Putamen (tissue), 1 donor: ENCODE measurements around the gene KIF13A.
"Not testable (repeated sequence)": the region's sequence is repeated elsewhere in the genome, so short reads cannot be mapped to it uniquely, and the experiment has no call there.

Source experiments
- DNase-seq: peaks from one replicate; pipeline ENCODE4 v3.0.0-alpha.2; 2016; ENCODE audit warnings: low spot score

Gene KIF13A

GRCh38 chr6:17870300-17871188, 116.9 kb downstream of the KIF13A start:
- DNase-seq, result no peak

- DNase-seq, result no peak
Measured at GRCh38 chr6:17869753-17870050, 117.7 kb downstream of the KIF13A start.

GRCh38 chr6:17869010-17869752, 118.3 kb downstream of the KIF13A start:
- peak; percentile 82 for DNase-seq

GRCh38 chr6:17867880-17868279, 119.6 kb downstream of the KIF13A start:
- no peak for DNase-seq

DNA sequence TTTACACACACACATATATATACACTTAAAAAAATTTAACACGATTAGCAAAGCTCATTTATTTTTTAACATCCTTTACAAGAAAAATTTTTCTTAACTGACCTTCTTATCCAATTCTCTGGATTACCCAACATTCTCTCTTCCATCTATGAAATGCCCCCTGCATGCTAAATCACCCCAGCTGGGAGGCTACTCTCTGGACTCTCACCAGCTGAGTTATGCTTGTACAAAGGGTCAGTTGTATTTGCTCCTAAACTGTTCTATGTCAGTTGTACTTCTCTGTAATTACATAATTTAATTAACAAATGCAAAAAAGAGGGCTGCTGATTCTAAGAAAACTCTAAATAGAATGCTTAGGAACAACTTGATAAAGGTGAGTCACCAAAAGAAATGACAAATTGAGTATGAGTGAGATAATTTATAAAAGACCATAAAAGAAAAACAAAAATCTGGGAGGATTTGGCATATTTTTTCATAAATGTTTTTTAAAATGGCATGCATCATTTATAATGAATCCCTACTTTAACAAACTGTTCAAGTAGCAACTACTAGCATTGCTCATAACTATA, 120.5 kb downstream of the KIF13A start:
- peak; percentile 90 for DNase-seq

- DNase-seq, result peak; percentile 72
Measured at GRCh38 chr6:17865798-17866725, 121.4 kb downstream of the KIF13A start.

DNA sequence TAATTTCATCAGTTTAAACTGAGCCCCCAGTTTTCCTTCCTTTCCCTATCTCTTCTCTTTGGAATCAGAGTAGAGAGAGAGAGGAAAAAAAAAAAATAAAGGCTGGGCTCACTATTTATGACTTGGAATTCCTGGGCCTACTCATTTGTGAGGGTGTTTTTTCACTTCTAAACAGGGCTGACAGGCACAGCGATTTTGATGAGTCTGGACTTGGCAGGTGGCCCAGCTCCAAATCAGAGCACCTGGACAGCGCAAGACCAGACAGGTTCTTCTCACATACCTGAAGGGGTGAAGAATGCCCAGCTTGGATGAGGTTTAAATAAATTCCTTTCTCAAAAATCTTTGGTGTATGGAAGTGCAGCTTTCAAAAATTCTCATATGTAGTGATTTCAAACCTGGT, 122.2 kb downstream of the KIF13A start:
- no peak for DNase-seq

- DNase-seq, result peak; percentile 82
Measured at GRCh38 chr6:17863901-17864754, 123.3 kb downstream of the KIF13A start.

GRCh38 chr6:17861361-17861760, 126.1 kb downstream of the KIF13A start:
- no peak for DNase-seq

GRCh38 chr6:17859846-17860245, 127.6 kb downstream of the KIF13A start:
- no peak for DNase-seq

DNA sequence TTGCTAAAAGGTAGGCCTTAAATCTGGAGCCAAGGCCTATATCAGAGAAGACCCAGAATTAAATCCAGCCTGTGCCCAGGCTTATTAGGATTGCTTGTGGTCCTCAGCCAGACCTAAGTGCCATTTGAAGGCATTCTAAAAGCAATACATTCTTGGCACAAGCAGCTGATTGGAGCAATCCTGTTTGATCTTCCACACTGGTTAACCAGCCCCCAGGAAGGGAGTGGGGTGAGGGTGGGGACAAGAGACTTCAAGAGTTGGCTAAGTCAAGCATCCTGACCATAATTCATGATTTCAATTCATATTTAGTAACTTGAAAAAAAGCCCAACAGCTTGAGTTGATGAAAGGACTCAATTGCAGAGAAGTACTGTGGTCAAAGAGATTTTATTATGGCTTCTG, 128.9 kb downstream of the KIF13A start:
- DNase-seq, result no peak

DNA sequence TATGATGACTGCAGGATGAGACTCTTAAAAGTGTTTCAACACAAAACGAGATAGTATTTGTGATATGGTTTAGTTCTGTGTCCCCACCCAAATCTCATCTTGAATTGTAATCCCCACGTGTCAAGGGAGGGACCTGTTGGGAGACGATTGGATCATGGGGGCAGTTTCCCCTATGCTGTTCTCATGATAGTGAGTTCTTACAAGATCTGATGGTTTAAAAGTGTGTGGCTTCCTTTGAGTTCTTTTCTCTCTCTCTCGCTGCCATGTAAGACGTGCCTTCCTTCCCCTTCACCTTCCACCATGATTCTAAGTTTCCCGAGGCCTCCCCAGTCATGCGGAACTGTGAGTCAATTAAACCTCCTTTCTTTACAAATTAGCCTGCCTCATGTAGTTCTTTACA, 130.2 kb downstream of the KIF13A start:
- not testable (repeated sequence) for DNase-seq

DNA sequence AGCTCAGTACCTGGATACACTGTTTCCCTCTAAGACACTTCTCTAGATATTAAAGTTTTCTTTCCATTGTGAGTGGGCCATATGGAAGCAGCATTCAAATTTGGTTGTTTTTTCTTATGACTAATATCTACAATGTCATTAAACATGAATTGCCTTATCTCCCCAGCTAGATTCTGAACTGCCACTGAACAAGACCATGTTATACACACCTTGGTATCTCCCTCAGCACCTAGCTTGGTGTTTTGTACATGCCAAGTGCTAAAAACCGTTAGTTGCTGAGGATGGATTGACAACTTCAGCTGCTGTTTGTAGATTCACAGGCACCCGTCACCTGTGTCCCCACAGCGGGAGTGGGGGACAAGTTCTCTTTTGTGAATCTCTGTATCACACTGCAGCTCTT, 131.1 kb downstream of the KIF13A start:
- DNase-seq, result no peak

DNA sequence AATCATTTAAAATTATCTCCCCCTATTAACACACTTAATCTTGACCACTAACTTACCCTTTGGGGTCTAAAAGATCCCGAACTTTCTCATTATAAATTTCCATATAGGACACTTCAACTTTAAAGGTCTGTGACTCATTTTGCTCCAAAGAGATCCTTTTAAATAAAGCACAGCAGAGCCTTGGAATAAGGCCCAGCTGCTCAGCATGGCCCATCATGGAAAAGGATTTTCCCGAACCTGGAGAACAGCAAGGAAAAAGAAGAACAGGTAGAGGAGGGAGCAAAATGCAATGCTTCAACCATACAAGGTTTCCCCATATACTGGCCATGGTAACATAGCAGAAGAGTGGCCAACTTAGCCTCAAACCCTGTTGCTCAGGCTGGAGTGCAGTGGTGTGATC, 132.1 kb downstream of the KIF13A start:
- no peak for DNase-seq

GRCh38 chr6:17853533-17853932, 133.9 kb downstream of the KIF13A start:
- no peak for DNase-seq

GRCh38 chr6:17851720-17852161, 135.7 kb downstream of the KIF13A start:
- no peak for DNase-seq

- no peak for DNase-seq
Measured at GRCh38 chr6:17851001-17851719, 136.3 kb downstream of the KIF13A start.

GRCh38 chr6:17850281-17850680, 137.2 kb downstream of the KIF13A start:
- no peak for DNase-seq

DNA sequence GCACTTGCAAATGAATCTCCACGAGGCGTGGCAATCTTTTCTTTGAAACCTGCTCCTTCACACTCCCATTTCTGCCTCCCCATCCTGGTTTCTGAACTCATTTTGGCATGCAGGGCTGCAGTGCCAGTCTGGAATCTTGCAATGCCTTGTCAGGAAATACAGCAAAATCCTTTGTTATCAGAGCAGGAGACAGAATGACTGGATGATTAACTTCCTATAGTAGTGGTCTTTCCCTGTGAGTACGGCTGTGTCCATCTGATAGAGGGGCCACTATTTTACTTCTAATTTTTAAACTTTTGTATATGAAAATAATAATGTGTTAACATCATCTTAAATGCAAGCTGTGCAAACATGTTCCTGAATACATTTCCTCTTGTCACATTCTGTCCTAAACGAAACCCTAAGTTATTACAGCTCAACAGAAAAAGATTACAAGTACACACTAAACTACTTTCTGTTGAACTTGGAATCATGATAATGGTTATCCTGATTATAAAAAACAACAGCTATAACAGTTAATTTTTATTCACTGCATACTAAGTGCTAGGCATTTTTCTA, 140.2 kb downstream of the KIF13A start:
- DNase-seq, result no peak

DNA sequence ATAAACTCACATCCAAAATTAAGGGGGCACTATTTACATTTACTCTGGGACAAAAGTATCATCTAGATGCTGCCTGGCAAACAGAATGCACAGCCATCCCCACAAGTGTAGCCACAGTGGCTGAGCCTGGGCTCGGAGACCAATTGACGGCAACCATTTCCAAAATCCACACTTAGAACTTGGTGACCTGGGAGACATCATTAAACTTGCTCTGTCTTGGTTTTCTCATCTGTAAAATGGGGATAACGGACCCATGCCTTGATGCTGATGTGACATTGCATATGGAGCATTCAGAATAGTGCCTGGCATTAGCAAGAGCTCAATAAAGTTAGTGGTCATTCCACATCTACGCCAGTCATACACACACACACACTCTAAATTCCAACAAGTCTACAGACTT, 140.7 kb downstream of the KIF13A start:
- no peak for DNase-seq
